GM18499 (cell line): ENCODE results near the gene MAML3.
A peak's percentile ranks its signal among the peaks of the same experiment; 100 is the strongest.

Experiments used
- ATAC-seq: cut with Tn5 transposase; IDR thresholded peaks from one replicate; pipeline ENCODE4 v1.9.1; 2021; ENCODE audit warnings: moderate number of reproducible peaks; ENCODE audit not compliant: insufficient read depth, unreplicated experiment

MAML3 gene

GRCh38 chr4:140084385-140084784 is 69.6 kb downstream of the MAML3 start:
- no peak for ATAC-seq

GRCh38 chr4:140082391-140082755 is 71.6 kb downstream of the MAML3 start:
- no peak for ATAC-seq

- no peak for ATAC-seq
Observed at GRCh38 chr4:140081641-140082390, 72.2 kb downstream of the MAML3 start.

GRCh38 chr4:140080883-140081282 is 73.1 kb downstream of the MAML3 start:
- no peak for ATAC-seq

GRCh38 chr4:140078366-140078765 is 75.6 kb downstream of the MAML3 start:
- ATAC-seq = no peak

GRCh38 chr4:140076307-140076706 is 77.7 kb downstream of the MAML3 start:
- ATAC-seq = no peak

GRCh38 chr4:140071806-140072205 is 82.2 kb downstream of the MAML3 start:
- ATAC-seq = no peak

GRCh38 chr4:140070973-140071372 is 83.0 kb downstream of the MAML3 start:
- ATAC-seq = no peak

- peak; percentile 50 for ATAC-seq
Observed at GRCh38 chr4:140070366-140070765, 83.6 kb downstream of the MAML3 start.

- ATAC-seq = no peak
Observed at GRCh38 chr4:140069066-140069465, 84.9 kb downstream of the MAML3 start.

- no peak for ATAC-seq
Observed at GRCh38 chr4:140068271-140068670, 85.7 kb downstream of the MAML3 start.

- no peak for ATAC-seq
Observed at GRCh38 chr4:140066031-140066930, 87.7 kb downstream of the MAML3 start.

- ATAC-seq = no peak
Observed at GRCh38 chr4:140065393-140065792, 88.6 kb downstream of the MAML3 start.

- no peak for ATAC-seq
Observed at GRCh38 chr4:140061659-140062289, 92.2 kb downstream of the MAML3 start.

GRCh38 chr4:140061194-140061593 is 92.8 kb downstream of the MAML3 start:
- no peak for ATAC-seq

- no peak for ATAC-seq
Observed at GRCh38 chr4:140059159-140059558, 94.8 kb downstream of the MAML3 start.

GRCh38 chr4:140057701-140058100 is 96.3 kb downstream of the MAML3 start:
- ATAC-seq = no peak

GRCh38 chr4:140056015-140056414 is 98.0 kb downstream of the MAML3 start:
- no peak for ATAC-seq

GRCh38 chr4:140054861-140055260 is 99.1 kb downstream of the MAML3 start:
- ATAC-seq = no peak

GRCh38 chr4:140053185-140053584 is 100.8 kb downstream of the MAML3 start:
- ATAC-seq = no peak

- no peak for ATAC-seq
Observed at GRCh38 chr4:140052050-140052449, 101.9 kb downstream of the MAML3 start.
